Measurements from ENCODE around the gene ZRANB2.

ZRANB2 gene

GRCh38 chr1:71094913-71095312, 14.1 kb upstream of the ZRANB2 start:
- Histone ChIP-seq H3K4me3 (ENCODE audit: low read depth, low read length) (no peak overlapping the region), H3K4me1 (ENCODE audit: control insufficient read depth in 1 of 2, insufficient read depth in 2 of 2, low read length in 2 of 2) (no peaks in the 10 kb centered on the region), H3K79me2 (ENCODE audit: control insufficient read depth, insufficient read depth, low read length, poor library complexity) (no peaks in the 10 kb centered on the region), H3K4ac (ENCODE audit: low read depth, low read length) (no peak overlapping the region), H2BK120ac (ENCODE audit: insufficient read depth, low read length, poor library complexity) (no peak overlapping the region), H3K27me3 (ENCODE audit: insufficient read depth, low read length) (no peaks in the 10 kb centered on the region), H2BK5ac (ENCODE audit: low read depth, low read length, poor library complexity) (no peak overlapping the region), H3K18ac (ENCODE audit: low read length) (no peak overlapping the region), H3K79me1 (ENCODE audit: low read length) (no peaks in the 10 kb centered on the region), H3K9ac (ENCODE audit: low read length) (no peak overlapping the region), H2AFZ (ENCODE audit: insufficient read depth, low read length, poor library complexity) (no peak overlapping the region), H3K27ac (ENCODE audit: low read depth, low read length) (no peak overlapping the region), H3K23ac (ENCODE audit: low read length) (no peak overlapping the region), H2AK5ac (ENCODE audit: low read length) (no peak overlapping the region), H3K36me3 (ENCODE audit: control insufficient read depth in 1 of 2, insufficient read depth in 2 of 2, low read length in 2 of 2) (no peaks in the 10 kb centered on the region), H3K4me2 (ENCODE audit: low read length) (no peak overlapping the region), H3K9me3 (ENCODE audit: insufficient read depth, low read depth, low read length) (no peaks in the 10 kb centered on the region), H3K14ac (ENCODE audit: low read length) (no peak overlapping the region), H2BK12ac (ENCODE audit: low read length) (no peak overlapping the region), H4K8ac (ENCODE audit: low read depth, low read length) (no peak overlapping the region), H4K91ac (ENCODE audit: low read depth, low read length) (no peak overlapping the region), H4K12ac (ENCODE audit: low read depth, low read length) (no peak overlapping the region)
- WGBS (ENCODE audit: extremely low coverage, insufficient coverage, insufficient read length): no CpG with 5 or more reads among the region's 2 CpGs
- no peak for DNase-seq

GRCh38 chr1:71093938-71094337, 13.1 kb upstream of the ZRANB2 start:
- H3K14ac ChIP-seq (ENCODE audit: low read length): no peak overlapping the region
- DNase-seq: peak in 1 of 2 donors; percentile 26
- no peaks in the 10 kb centered on the region for H3K36me3 ChIP-seq (ENCODE audit: control insufficient read depth in 1 of 2, insufficient read depth in 2 of 2, low read length in 2 of 2)
- H2AFZ ChIP-seq (ENCODE audit: insufficient read depth, low read length, poor library complexity): no peak overlapping the region
- no peaks in the 10 kb centered on the region for H3K4me1 ChIP-seq (ENCODE audit: control insufficient read depth in 1 of 2, insufficient read depth in 2 of 2, low read length in 2 of 2)
- no peak overlapping the region for H3K18ac ChIP-seq (ENCODE audit: low read length)
- H3K27ac ChIP-seq (ENCODE audit: low read depth, low read length): no peak overlapping the region
- no peak overlapping the region for H4K12ac ChIP-seq (ENCODE audit: low read depth, low read length)
- H3K79me2 ChIP-seq (ENCODE audit: control insufficient read depth, insufficient read depth, low read length, poor library complexity): no peaks in the 10 kb centered on the region
- H4K91ac ChIP-seq (ENCODE audit: low read depth, low read length): no peak overlapping the region
- no peak overlapping the region for H2AK5ac ChIP-seq (ENCODE audit: low read length)
- H3K23ac ChIP-seq (ENCODE audit: low read length): no peak overlapping the region
- no peaks in the 10 kb centered on the region for H3K9me3 ChIP-seq (ENCODE audit: insufficient read depth, low read depth, low read length)
- H4K8ac ChIP-seq (ENCODE audit: low read depth, low read length): no peak overlapping the region
- no peak overlapping the region for H2BK120ac ChIP-seq (ENCODE audit: insufficient read depth, low read length, poor library complexity)
- WGBS (ENCODE audit: extremely low coverage, insufficient coverage, insufficient read length): no CpG with 5 or more reads among the region's 1 CpG
- no peak overlapping the region for H3K4me3 ChIP-seq (ENCODE audit: low read depth, low read length)
- H2BK5ac ChIP-seq (ENCODE audit: low read depth, low read length, poor library complexity): no peak overlapping the region
- no peak overlapping the region for H3K4ac ChIP-seq (ENCODE audit: low read depth, low read length)
- no peaks in the 10 kb centered on the region for H3K27me3 ChIP-seq (ENCODE audit: insufficient read depth, low read length)
- no peak overlapping the region for H3K4me2 ChIP-seq (ENCODE audit: low read length)
- H2BK12ac ChIP-seq (ENCODE audit: low read length): no peak overlapping the region
- no peak overlapping the region for H3K9ac ChIP-seq (ENCODE audit: low read length)
- no peaks in the 10 kb centered on the region for H3K79me1 ChIP-seq (ENCODE audit: low read length)

GRCh38 chr1:71089536-71090270, 8.9 kb upstream of the ZRANB2 start:
- no peaks in the 10 kb centered on the region for H3K27me3 ChIP-seq (ENCODE audit: insufficient read depth, low read length)
- WGBS (ENCODE audit: extremely low coverage, insufficient coverage, insufficient read length): no CpG with 5 or more reads among the region's 6 CpGs

DNA sequence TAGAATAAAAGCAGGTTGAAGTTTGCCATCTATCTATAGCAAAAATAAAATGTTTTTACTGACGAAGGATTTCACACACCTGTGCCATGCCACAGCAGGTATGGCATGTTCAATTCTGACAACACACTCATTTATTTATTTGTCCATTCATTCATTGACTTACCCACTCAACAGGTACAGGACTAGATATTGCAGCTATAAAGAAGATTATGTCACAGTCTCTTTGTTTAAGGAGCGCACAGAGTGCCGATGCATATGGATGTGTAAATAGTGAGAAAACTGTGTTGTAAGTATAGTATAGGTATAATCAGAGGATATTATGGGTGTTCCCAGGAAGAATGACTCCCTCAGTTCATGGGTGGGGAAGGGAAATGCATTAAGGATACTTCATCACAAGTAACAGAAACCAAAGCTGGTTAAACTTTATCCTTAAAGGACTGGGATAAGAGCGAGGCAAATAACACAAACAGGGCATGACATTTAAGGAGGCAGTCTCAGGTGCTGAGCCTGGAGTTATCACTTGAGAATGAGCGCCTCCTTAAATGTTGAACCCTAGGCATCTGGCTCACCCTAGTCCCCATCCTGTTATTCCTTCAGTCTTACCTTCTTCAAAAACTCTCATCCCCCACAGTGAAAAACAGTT, 7.9 kb upstream of the ZRANB2 start:
- H2AK5ac ChIP-seq (ENCODE audit: low read length): no peak overlapping the region
- no peak overlapping the region for H3K4ac ChIP-seq (ENCODE audit: low read depth, low read length)
- no peak overlapping the region for H3K4me3 ChIP-seq (ENCODE audit: low read depth, low read length)
- no peaks in the 10 kb centered on the region for H3K79me1 ChIP-seq (ENCODE audit: low read length)
- no peak overlapping the region for H3K4me2 ChIP-seq (ENCODE audit: low read length)
- H3K36me3 ChIP-seq (ENCODE audit: control insufficient read depth in 1 of 2, insufficient read depth in 2 of 2, low read length in 2 of 2): no peaks in the 10 kb centered on the region
- H4K8ac ChIP-seq (ENCODE audit: low read depth, low read length): no peak overlapping the region
- H3K4me1 ChIP-seq (ENCODE audit: control insufficient read depth in 1 of 2, insufficient read depth in 2 of 2, low read length in 2 of 2): no peaks in the 10 kb centered on the region
- H4K91ac ChIP-seq (ENCODE audit: low read depth, low read length): no peak overlapping the region
- no peak for DNase-seq
- H2AFZ ChIP-seq (ENCODE audit: insufficient read depth, low read length, poor library complexity): no peak overlapping the region
- no peaks in the 10 kb centered on the region for H3K27me3 ChIP-seq (ENCODE audit: insufficient read depth, low read length)
- H3K27ac ChIP-seq (ENCODE audit: low read depth, low read length): no peak overlapping the region
- H2BK12ac ChIP-seq (ENCODE audit: low read length): no peak overlapping the region
- H2BK120ac ChIP-seq (ENCODE audit: insufficient read depth, low read length, poor library complexity): no peak overlapping the region
- H2BK5ac ChIP-seq (ENCODE audit: low read depth, low read length, poor library complexity): no peak overlapping the region
- no peaks in the 10 kb centered on the region for H3K79me2 ChIP-seq (ENCODE audit: control insufficient read depth, insufficient read depth, low read length, poor library complexity)
- no peak overlapping the region for H3K14ac ChIP-seq (ENCODE audit: low read length)
- no peak overlapping the region for H4K12ac ChIP-seq (ENCODE audit: low read depth, low read length)
- H3K23ac ChIP-seq (ENCODE audit: low read length): no peak overlapping the region
- H3K18ac ChIP-seq (ENCODE audit: low read length): no peak overlapping the region
- H3K9me3 ChIP-seq (ENCODE audit: insufficient read depth, low read depth, low read length): no peaks in the 10 kb centered on the region
- no peak overlapping the region for H3K9ac ChIP-seq (ENCODE audit: low read length)
- WGBS (ENCODE audit: extremely low coverage, insufficient coverage, insufficient read length): no CpG with 5 or more reads among the region's 5 CpGs

More at GRCh38 chr1:71089536-71090270, 8.9 kb upstream of the ZRANB2 start:
- Histone ChIP-seq H3K9me3 (ENCODE audit: insufficient read depth, low read depth, low read length) (no peaks in the 10 kb centered on the region), H4K8ac (ENCODE audit: low read depth, low read length) (no peak overlapping the region), H3K23ac (ENCODE audit: low read length) (no peak overlapping the region), H2BK120ac (ENCODE audit: insufficient read depth, low read length, poor library complexity) (no peak overlapping the region), H2BK5ac (ENCODE audit: low read depth, low read length, poor library complexity) (no peak overlapping the region), H2AFZ (ENCODE audit: insufficient read depth, low read length, poor library complexity) (no peak overlapping the region), H4K91ac (ENCODE audit: low read depth, low read length) (no peak overlapping the region), H3K27ac (ENCODE audit: low read depth, low read length) (no peak overlapping the region), H3K9ac (ENCODE audit: low read length) (no peak overlapping the region), H3K36me3 (ENCODE audit: control insufficient read depth in 1 of 2, insufficient read depth in 2 of 2, low read length in 2 of 2) (no peaks in the 10 kb centered on the region), H3K18ac (ENCODE audit: low read length) (no peak overlapping the region), H3K4me3 (ENCODE audit: low read depth, low read length) (no peak overlapping the region), H2BK12ac (ENCODE audit: low read length) (no peak overlapping the region), H3K14ac (ENCODE audit: low read length) (no peak overlapping the region), H3K79me2 (ENCODE audit: control insufficient read depth, insufficient read depth, low read length, poor library complexity) (no peaks in the 10 kb centered on the region), H3K79me1 (ENCODE audit: low read length) (no peaks in the 10 kb centered on the region), H3K4ac (ENCODE audit: low read depth, low read length) (no peak overlapping the region), H2AK5ac (ENCODE audit: low read length) (no peak overlapping the region), H3K4me2 (ENCODE audit: low read length) (no peak overlapping the region), H4K12ac (ENCODE audit: low read depth, low read length) (no peak overlapping the region), H3K4me1 (ENCODE audit: control insufficient read depth in 1 of 2, insufficient read depth in 2 of 2, low read length in 2 of 2) (no peaks in the 10 kb centered on the region)
- peak; percentile 50 to 83 for DNase-seq
